Inflammatory macrophage (primary cell): ENCODE results near the gene ALDOA.
"Not testable (repeated sequence)": the region's sequence is repeated elsewhere in the genome, so short reads cannot be mapped to it uniquely, and the experiment has no call there.

Experiments
- DNase-seq, 2 donors: peaks; one replicate each; pipeline ENCODE4 v3.0.0-alpha.2; 2020 to 2022
- total RNA-seq, 18 experiments: gene quantifications; one replicate each; lab custom pipeline; 2026; ENCODE audit warnings: mixed read lengths in 6 of 18, inconsistent platforms in 2 of 18; lab: John Stamatoyannopoulos, UW

Gene ALDOA
- 8.9 to 53.1 (median 16.2) reads per million in 18 experiments for total RNA-seq

- DNase-seq = peak; percentile 98 to 99
Measured at GRCh38 chr16:30065102-30065942, at the start of gene ALDOA. TSS of gene ALDOA (plus strand) at chr16:30065760. CDS start at chr16:30066898, 1,138 bp downstream.

- no peak for DNase-seq
Measured at GRCh38 chr16:30016555-30017276, 48.8 kb upstream of the ALDOA start.

GRCh38 chr16:30017277-30017656 is 48.3 kb upstream of the ALDOA start:
- no peak for DNase-seq

- DNase-seq = not testable (repeated sequence)
Measured at GRCh38 chr16:30017937-30018336, 47.6 kb upstream of the ALDOA start.

DNA sequence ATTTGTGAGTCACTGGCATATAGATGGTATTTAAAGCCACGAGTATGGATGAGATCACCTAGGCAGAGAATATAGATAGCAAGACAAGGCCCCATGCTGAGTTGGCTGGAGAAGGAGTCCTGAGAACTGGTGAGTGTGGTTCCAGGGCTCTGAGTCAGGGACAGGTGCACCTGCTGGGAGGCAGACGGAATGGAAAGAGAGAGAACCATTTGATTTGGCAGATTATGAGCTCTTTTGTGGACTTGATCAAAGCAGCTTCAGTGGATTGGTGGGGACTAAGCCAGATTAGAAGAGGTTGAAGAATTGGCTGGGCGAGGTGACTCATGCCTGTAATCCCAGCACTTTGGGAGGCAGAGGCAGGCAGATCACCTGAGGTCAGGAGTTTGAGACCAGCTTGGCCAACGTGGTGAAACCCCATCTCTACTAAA is 46.8 kb upstream of the ALDOA start:
- no peak for DNase-seq

DNA sequence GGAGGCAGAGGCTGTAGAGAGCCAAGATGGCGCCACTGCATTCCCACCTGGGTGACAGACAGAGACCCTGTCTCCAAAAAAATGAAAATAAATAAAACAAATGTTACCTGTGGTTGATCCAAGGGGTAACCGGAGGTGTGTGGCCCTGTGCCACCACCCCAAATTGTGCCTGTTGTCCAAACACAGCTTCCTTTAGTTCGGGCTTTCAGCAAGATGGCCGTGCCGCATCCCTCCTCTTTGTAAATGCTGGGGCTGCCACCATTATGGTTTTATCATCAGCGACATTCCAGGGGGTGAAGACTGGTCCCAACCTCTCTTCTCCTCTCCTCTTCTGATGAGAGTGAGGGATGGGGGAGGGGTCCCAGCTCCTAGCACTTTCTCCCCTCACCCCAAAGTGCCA is 42.7 kb upstream of the ALDOA start, which contains the start of gene C16orf92:
Gene C16orf92 (plus strand): TSS at position 312 of the 400 bp plus-strand sequence. CDS start 143 bp downstream, outside the sequence.
- no peak for DNase-seq

GRCh38 chr16:30023586-30023985 is 42.0 kb upstream of the ALDOA start:
- DNase-seq = no peak

GRCh38 chr16:30024451-30024850 is 41.1 kb upstream of the ALDOA start:
- no peak for DNase-seq

- no peak for DNase-seq
Measured at GRCh38 chr16:30025156-30025555, 40.4 kb upstream of the ALDOA start.

GRCh38 chr16:30025574-30025973 is 40.0 kb upstream of the ALDOA start:
- DNase-seq = no peak

DNA sequence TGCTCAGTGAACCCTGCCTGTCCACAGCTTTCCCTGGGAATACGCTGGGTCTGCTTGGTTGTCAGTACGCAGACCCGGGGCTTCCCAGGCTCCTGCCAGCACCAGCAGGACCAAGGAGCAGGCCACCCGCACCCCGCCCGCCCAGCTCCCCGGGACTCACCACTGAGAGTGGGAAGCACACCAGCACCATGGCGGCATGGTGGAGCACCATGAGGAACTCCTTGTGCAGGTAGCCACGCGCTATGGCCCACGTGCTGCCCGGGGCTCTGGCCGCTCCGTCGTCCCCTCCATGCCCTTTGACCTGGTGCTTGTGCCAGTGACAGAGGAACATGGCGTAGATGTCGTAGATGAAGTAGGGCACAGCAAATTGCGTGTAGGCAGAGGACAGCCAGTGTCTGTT is 39.1 kb upstream of the ALDOA start:
- DNase-seq = no peak

- no peak for DNase-seq
Measured at GRCh38 chr16:30027588-30028437, 37.7 kb upstream of the ALDOA start.

GRCh38 chr16:30028438-30029076 is 37.0 kb upstream of the ALDOA start:
- no peak for DNase-seq

DNA sequence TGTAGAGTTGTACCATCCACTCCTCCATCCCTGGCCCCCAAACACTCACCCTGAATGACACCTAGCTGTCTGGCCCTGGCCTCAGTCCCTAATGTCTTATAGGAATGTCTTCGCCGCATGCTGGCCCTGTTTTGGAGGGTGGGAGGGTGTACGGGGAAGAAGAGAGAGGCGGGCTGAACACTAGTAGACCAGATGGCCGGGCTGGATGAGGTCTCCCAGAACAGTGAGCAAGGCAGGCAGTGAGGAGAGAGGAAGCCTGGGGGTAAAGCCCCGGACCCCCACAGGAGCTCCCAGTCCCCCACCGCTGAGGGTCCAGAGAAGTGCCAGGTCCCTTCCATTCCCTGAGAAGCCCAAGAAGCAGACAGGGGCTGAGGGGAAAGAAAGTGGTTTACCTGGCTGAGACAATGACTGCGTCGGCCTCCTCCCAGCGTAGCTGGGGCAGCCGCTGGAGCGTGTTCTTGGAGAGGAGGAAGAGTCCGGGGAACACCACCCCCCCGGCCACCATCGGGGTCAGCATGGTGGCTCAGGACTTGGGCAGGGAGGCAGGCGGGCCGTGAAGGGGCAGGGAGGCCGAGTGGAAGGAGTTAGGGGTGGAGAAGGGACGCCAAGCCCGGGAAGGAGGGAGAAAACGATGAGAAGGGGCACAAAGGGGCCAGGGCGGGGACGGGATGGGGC is 35.4 kb upstream of the ALDOA start:
- no peak for DNase-seq

GRCh38 chr16:30030841-30031413 is 34.6 kb upstream of the ALDOA start, which contains the start of gene TLCD3B:
TSS of gene TLCD3B (minus strand) at chr16:30031271. CDS start at chr16:30030527, 744 bp downstream.
- DNase-seq = no peak

DNA sequence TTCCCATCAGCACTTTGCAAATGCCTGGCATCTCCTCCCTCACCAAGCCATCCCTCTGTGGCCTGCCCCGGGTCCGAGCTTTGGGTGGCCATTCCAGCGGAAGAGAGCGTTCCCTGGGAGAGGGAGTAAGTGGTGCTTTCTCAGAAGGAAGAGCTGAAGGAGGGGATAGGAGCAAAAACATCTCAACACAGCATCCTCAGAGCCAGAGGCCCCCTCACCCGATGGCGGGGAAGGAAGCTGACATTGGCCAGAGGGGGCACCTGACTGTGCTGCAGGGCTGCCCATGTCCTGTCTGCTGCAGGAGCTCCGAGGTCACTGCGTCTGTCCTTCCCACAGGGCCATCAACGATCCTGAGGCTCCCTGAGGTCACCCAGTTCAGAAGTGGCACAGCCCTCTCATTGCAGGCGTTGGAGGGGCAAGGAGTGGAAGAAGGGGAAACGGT is 34.1 kb upstream of the ALDOA start:
- DNase-seq = no peak

DNA sequence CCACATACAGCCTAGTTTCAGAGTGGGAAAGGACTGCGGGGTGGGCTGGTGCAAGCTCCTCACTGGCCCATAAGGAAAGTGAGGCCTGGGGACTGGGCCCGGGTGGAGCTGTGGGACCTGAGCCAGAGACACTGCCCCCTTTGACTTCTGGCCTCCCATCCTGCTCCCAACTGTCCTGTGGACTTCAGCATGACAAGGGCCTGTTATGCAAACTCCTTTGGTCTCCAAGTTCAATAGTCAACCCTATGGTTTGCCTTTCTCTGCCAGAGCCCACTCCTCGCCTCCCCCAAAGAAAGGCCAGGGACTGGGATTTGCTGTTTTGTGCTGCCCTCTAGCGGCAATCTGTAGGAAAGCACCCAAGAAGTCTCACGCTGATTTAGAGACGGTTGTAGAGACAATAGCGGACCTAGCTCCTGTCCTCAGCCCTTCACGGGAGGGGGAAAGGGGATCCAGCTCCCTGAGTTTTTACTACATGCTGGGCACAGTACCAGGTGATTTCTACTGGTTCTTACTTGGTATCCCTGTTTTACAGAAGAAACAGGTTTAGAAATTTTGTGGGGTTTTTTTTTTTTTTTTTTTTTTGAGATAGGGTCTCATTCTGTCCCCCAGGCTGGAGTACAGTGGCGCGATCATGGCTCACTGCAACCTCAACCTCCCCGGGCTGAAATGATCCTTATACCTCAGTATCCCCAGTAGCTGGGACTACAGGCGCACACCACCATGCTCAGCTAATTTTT is 33.3 kb upstream of the ALDOA start:
- DNase-seq = peak; percentile 71 to 75

GRCh38 chr16:30033270-30033669 is 32.3 kb upstream of the ALDOA start:
- no peak for DNase-seq

- peak; percentile 27 to 56 for DNase-seq
Measured at GRCh38 chr16:30040221-30040620, 25.3 kb upstream of the ALDOA start.

GRCh38 chr16:30040690-30041089 is 24.9 kb upstream of the ALDOA start:
- not testable (repeated sequence) for DNase-seq
